Erythroblast (primary cell): ENCODE measurements around the gene VIT.

Experiments used
- GATA1 ChIP-seq: IDR thresholded peaks from 2 replicates; pipeline ENCODE4 v1.6.1; 2011; ENCODE audit warnings: low read depth, mild to moderate bottlenecking, control low read depth, low read length, moderate library complexity
- POLR2A ChIP-seq: IDR thresholded peaks from 2 replicates; pipeline ENCODE4 v1.6.1; 2011; ENCODE audit warnings: mild to moderate bottlenecking, low read length

GRCh38 chr2:36683002-36683401 lies 13.5 kb upstream of the VIT start:
- TF ChIP-seq POLR2A (no peak), GATA1 (no peak)
